Heart right ventricle (tissue), 16 donors: ENCODE data around the gene SSBP3. TPM values are rescaled to one million over a fixed set of nuclear protein-coding genes. Genes with fewer than 3 reads are reported as not detected.

Source experiments
- ATAC-seq, 8 donors: fragments of 200-7000 bp; cut with Tn5 transposase; one replicate each; pipeline ENCODE4 v1.9.1; 2020; ENCODE audit warnings: mild to moderate bottlenecking in 8 of 8, moderate library complexity in 8 of 8, moderate number of reproducible peaks in 1 of 8
- DNase-seq, 2 donors: peaks; one replicate each; pipeline ENCODE4 v3.0.0-alpha.2; 2020
- H3K27ac ChIP-seq, 10 donors: fragments of 200-600 bp; sonication (generic) in 2 of 10; one replicate each; pipeline versions ENCODE4 v1.5.0 to v1.8.0; 2020 to 2022; ENCODE audit warnings: mild to moderate bottlenecking in 3 of 10
- H3K27me3 ChIP-seq, 7 donors: fragments of 200-600 bp; one replicate each; pipeline ENCODE4 v1.8.0; 2021 to 2022; ENCODE audit warnings: mild to moderate bottlenecking in 2 of 7
- H3K36me3 ChIP-seq, 9 donors: fragments of 200-600 bp; sonication (generic) in 1 of 9; one replicate each; pipeline versions ENCODE4 v1.5.0 to v1.8.0; 2020 to 2022; ENCODE audit warnings: mild to moderate bottlenecking in 2 of 9
- H3K4me1 ChIP-seq, 9 donors: fragments of 200-600 bp; sonication (generic) in 1 of 9; one replicate each; pipeline versions ENCODE4 v1.5.0 to v1.8.0; 2020 to 2022; ENCODE audit warnings: mild to moderate bottlenecking in 4 of 9
- H3K4me3 ChIP-seq, 10 donors: fragments of 200-600 bp; sonication (generic) in 2 of 10; one replicate each; pipeline versions ENCODE4 v1.5.0 to v1.8.0; 2020 to 2022; ENCODE audit warnings: mild to moderate bottlenecking in 7 of 10, moderate library complexity in 2 of 10
- H3K9me3 ChIP-seq, 11 donors: fragments of 200-600 bp in 10 of 11; sonication (generic) in 2 of 11; one replicate each; pipeline versions ENCODE4 v1.5.0 to v1.8.0; 2013 to 2022; ENCODE audit warnings: mild to moderate bottlenecking in 2 of 11, control low read depth in 1 of 11, moderate library complexity in 1 of 11
- WGBS, 2 donors: extraction: QIAGEN DNeasy Blood & Tissue Kit; methylation state at CpG; one replicate each; pipeline ENCODE4 v1.1.7; 2013; ENCODE audit warnings: inconsistent platforms in 1 of 2; 5-methylcytosine and 5-hydroxymethylcytosine counted together
- intact Hi-C, 10 donors: fragments of 100-400 bp; cut with DNase I; formaldehyde crosslinking; loops; one replicate each; pipeline versions ENCODE4 v1.11.1 to v1.14.2; 2022
- polyA plus RNA-seq, 2 donors: library from polyadenylated mRNA; stranded (reverse); fragments of 200-250 nt; gene quantifications; one replicate each; pipeline ENCODE4 v1.2.3, GENCODE V29; 2013
- total RNA-seq, 10 donors: library from RNA; stranded (reverse); fragmentation: NEBNext Ultra II Directional in 3 of 10; extraction: Animal tissue kit (Norgen Biotek cat#: 25700) in 3 of 10; gene quantifications; one replicate each; pipeline versions ENCODE4 v1.2.1 to v1.2.4, GENCODE V29; 2021 to 2023
- TF ChIP-seq, protein P1 (sequence below), 9 donors: fragments of 200-600 bp; sonication (generic) in 2 of 9; IDR thresholded peaks; one replicate each; pipeline versions ENCODE4 v1.5.0 to v1.8.0; 2021 to 2022; ENCODE audit warnings: antibody characterized with exemption in 9 of 9, mild to moderate bottlenecking in 5 of 9, moderate library complexity in 1 of 9
- donor health status: Arrhythmogenic right ventricular cardiomyopathy.
- donor health status: ischemic (EF 13 %, LVEDD 7.1; RV severe dilation, severe dysfunction).
- donor health status: healthy with polysubstance abuse.
- donor health status: DM: no; HTN: yes; CAD: no.
- donor health status: DM: no; HTN: no; CAD: no.
- donor health status: ischemic (EF 25% LVEDD 6.9; RV normal size, moderate dysfunction).
- donor health status: ischemic (EF 25% LVEDD 5.7; RV mildly dilated, moderate dysfunction).
- donor health status: healthy.
- donor health status: DM: yes; HTN: yes; CAD: no.
- donor health status: Ischemic cardiomyopathy.
- donor health status: ischemic (EF 35%, LVEDD 5.7; RV mildly dilated, moderate dysfunction).
- donor health status: nonischemic (EF 11% LVEDD 7.7; RV severe dilation, severe dysfunction).
- donor health status: DM: yes; HTN: yes; CAD: no.
- donor health status: PGD.
- donor health status: ischemic (EF 29% LVEDD 5.4; RV normal size, mild dysfunction).
- donor health status: nonischemic (EF 23%, LVEDD 6.1; RV moderate dilation, normal function).

The SSBP3 gene
- total and polyA plus RNA-seq, 12 donors = 17.6 to 71.9 (median 52.8) TPM

DNA sequence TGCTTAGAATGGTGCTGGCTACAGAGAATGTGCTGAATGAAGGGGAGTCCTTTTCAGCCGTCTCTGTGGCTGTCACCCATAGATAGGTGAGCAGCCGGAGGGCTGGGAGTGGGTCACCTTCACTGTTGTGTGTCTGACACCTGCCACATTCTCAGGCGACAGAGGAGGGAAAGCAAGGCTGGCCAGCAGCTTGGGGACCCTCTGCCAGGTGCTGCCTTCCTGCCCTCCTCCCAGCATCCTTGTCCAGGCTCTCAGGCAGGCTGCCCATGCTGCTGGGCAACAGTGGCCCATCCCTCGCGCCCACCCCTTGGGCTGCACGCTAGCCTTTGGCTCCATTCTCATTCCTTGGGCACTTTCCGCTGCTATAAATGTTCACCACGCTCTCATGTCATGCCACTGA lies 228.5 kb downstream of the SSBP3 start:
- intact Hi-C loops = loop anchor here in 1 of 10 donors (5.0 kb wide), 1 partner anchor 855 kb away; no protein-coding TSS in a partner anchor
- no peak for DNase-seq
- H3K9me3 ChIP-seq = no peaks in the 10 kb centered on the region
- no peak overlapping the region for H3K27ac ChIP-seq
- 92% methylated on average over 8 of the region's 8 CpGs for WGBS, 2 donors
- no peaks in the 10 kb centered on the region for H3K4me1 ChIP-seq
- H3K36me3 ChIP-seq = peaks cover 0 to 35% (median 0%) of the 10 kb centered on the region in 9 donors
- TF ChIP-seq, protein P1, sequence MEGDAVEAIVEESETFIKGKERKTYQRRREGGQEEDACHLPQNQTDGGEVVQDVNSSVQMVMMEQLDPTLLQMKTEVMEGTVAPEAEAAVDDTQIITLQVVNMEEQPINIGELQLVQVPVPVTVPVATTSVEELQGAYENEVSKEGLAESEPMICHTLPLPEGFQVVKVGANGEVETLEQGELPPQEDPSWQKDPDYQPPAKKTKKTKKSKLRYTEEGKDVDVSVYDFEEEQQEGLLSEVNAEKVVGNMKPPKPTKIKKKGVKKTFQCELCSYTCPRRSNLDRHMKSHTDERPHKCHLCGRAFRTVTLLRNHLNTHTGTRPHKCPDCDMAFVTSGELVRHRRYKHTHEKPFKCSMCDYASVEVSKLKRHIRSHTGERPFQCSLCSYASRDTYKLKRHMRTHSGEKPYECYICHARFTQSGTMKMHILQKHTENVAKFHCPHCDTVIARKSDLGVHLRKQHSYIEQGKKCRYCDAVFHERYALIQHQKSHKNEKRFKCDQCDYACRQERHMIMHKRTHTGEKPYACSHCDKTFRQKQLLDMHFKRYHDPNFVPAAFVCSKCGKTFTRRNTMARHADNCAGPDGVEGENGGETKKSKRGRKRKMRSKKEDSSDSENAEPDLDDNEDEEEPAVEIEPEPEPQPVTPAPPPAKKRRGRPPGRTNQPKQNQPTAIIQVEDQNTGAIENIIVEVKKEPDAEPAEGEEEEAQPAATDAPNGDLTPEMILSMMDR (IDR thresholded peaks at IDR 0.05) = no peak
- no peaks in the 10 kb centered on the region for H3K27me3 ChIP-seq
- no peak for ATAC-seq
- no peak overlapping the region for H3K4me3 ChIP-seq

DNA sequence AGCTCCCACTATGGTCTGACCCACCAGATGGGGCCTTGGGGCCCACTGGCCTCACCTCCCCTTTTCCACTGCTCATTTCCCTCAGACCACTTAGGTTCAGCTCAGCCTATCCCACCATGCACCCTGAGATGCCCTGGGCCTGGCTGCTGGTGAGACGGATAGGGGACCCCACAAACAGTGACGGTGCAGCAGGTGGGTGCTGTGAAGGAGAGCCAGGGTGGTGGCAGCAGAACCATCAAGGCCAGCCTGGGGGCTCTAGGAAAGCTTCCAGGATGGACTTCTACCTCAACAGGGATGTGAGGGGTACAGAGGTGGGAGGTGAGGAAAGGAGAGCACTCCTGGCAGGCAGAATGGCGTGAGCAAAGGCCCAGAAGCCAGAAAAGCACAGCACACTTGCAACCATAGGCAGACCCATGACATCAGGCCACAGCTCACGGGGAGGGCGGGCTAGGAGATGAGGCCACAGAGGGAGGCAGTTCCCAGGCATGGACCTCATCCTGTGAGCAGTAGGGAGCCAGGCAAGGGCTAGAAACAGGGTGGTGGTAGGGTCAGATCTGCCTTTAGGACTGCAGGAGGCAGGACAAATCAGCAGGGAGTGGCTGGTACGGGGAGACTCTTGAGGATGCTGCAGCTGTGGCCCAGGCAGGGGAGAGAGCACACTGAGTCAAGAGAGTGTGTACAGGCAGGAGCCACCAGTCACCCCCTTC lies 229.4 kb downstream of the SSBP3 start:
- no peak overlapping the region for H3K27ac ChIP-seq
- H3K9me3 ChIP-seq = no peaks in the 10 kb centered on the region
- TF ChIP-seq, protein P1 (IDR thresholded peaks at IDR 0.05) = no peak
- H3K4me3 ChIP-seq = no peak overlapping the region
- ATAC-seq (no peak), DNase-seq (no peak)
- WGBS, 2 donors = 93 to 96% methylated on average over 6 of the region's 6 CpGs
- intact Hi-C loops = loop anchor here in 1 of 10 donors (5.0 kb wide), 1 partner anchor 854 kb away; no protein-coding TSS in a partner anchor
- H3K4me1 ChIP-seq = no peaks in the 10 kb centered on the region
- peaks cover 0 to 40% (median 0%) of the 10 kb centered on the region in 9 donors for H3K36me3 ChIP-seq
- no peaks in the 10 kb centered on the region for H3K27me3 ChIP-seq

Other genes with a start within 250 kb of the SSBP3 start
- gene CYB5RL, start 206.4 kb downstream of the SSBP3 start, total RNA-seq = 1 to 10 TPM; 3.2 to 8.3 (median 5.8) TPM
- gene CYB5RL, start 206.4 kb downstream of the SSBP3 start, polyA plus RNA-seq = 1 to 10 TPM in 1 of 2 donors, under 1 TPM in 1; 0.99 to 2.5 TPM
- 10 to 100 TPM; 82.2 to 97.4 (median 90.2) TPM for gene MRPL37, start 206.2 kb downstream of the SSBP3 start, total RNA-seq
- gene MRPL37, start 206.2 kb downstream of the SSBP3 start, polyA plus RNA-seq = 10 to 100 TPM; 33.0 to 75.2 TPM
- 10 to 100 TPM; 25.8 to 77.2 (median 59.4) TPM for gene ACOT11, start 141.8 kb upstream of the SSBP3 start, total RNA-seq
- 10 to 100 TPM; 33.0 to 44.8 TPM for gene ACOT11, start 141.8 kb upstream of the SSBP3 start, polyA plus RNA-seq
- gene FAM151A, start 217.1 kb upstream of the SSBP3 start, total RNA-seq = 1 to 10 TPM in 4 of 10 donors, under 1 TPM in 5, not detected in 1; 0.39 to 2.7 (median 0.94) TPM
- gene FAM151A, start 217.1 kb upstream of the SSBP3 start, polyA plus RNA-seq = 1 to 10 TPM in 1 of 2 donors, under 1 TPM in 1; 0.64 to 2.9 TPM
- 10 to 100 TPM in 6 of 10 donors, 1 to 10 TPM in 4; 2.1 to 19.0 (median 12.8) TPM for gene MROH7, start 235.4 kb upstream of the SSBP3 start, total RNA-seq
- gene MROH7, start 235.4 kb upstream of the SSBP3 start, polyA plus RNA-seq = 10 to 100 TPM in 1 of 2 donors, 1 to 10 TPM in 1; 3.4 to 25.8 TPM